Jurkat, Clone E6-1 (cell line): ENCODE results near the gene BBS9. TPM values are rescaled to one million over a fixed set of nuclear protein-coding genes. Genes with fewer than 3 reads are reported as not detected.
"Not testable (repeated sequence)": the region's sequence is repeated elsewhere in the genome, so short reads cannot be mapped to it uniquely, and the experiment has no call there.

Experiments used
- DNase-seq: peaks from one replicate; pipeline ENCODE4 v3.0.0-alpha.2; 2011; ENCODE audit warnings: low read depth, low spot score
- H3K4me3 ChIP-seq: 2 replicates; pipeline ENCODE4 v1.5.1; 2011; ENCODE audit warnings: mild to moderate bottlenecking, low read length, control low read depth, moderate library complexity
- polyA plus RNA-seq: library from polyadenylated mRNA; unstranded; fragments of >200 nt; gene quantifications from one replicate; pipeline ENCODE4 v1.2.1, GENCODE V29; 2012; ENCODE audit warnings: missing spikeins; ENCODE audit not compliant: insufficient read length, insufficient read depth

Gene BBS9
- 12.2 TPM for polyA plus RNA-seq

- peak within 1 kb of the TSS; percentile 90 for H3K4me3 ChIP-seq
- peak; percentile 80 for DNase-seq
These were observed at the start of gene BBS9 for GRCh38 chr7:33128990-33129805. Gene BBS9 (plus strand): TSS chr7:33129564. CDS start chr7:33146253, 16,689 bp downstream.

GRCh38 chr7:33079763-33080690, 49.3 kb upstream of the BBS9 start:
- DNase-seq = no peak
- H3K4me3 ChIP-seq = no peak overlapping the region

GRCh38 chr7:33087356-33087755, 42.0 kb upstream of the BBS9 start:
- DNase-seq = no peak
- no peak overlapping the region for H3K4me3 ChIP-seq

- no peak for DNase-seq
- H3K4me3 ChIP-seq = no peak overlapping the region
These were observed 41.5 kb upstream of the BBS9 start for GRCh38 chr7:33087858-33088257.

GRCh38 chr7:33089142-33089541, 40.2 kb upstream of the BBS9 start:
- no peak overlapping the region for H3K4me3 ChIP-seq
- DNase-seq = no peak

GRCh38 chr7:33091111-33091531, 38.2 kb upstream of the BBS9 start:
- H3K4me3 ChIP-seq = no peak overlapping the region
- DNase-seq = no peak

- no peak for DNase-seq
- no peak overlapping the region for H3K4me3 ChIP-seq
These were observed 37.6 kb upstream of the BBS9 start for GRCh38 chr7:33091641-33092191.

- no peak for DNase-seq
- no peak overlapping the region for H3K4me3 ChIP-seq
These were observed 36.1 kb upstream of the BBS9 start for GRCh38 chr7:33093266-33093665.

GRCh38 chr7:33094745-33095275, 34.6 kb upstream of the BBS9 start:
- not testable (repeated sequence) for H3K4me3 ChIP-seq, DNase-seq

- no peak overlapping the region for H3K4me3 ChIP-seq
These were observed 30.0 kb upstream of the BBS9 start for GRCh38 chr7:33099154-33099940.

GRCh38 chr7:33100770-33101169, 28.6 kb upstream of the BBS9 start:
- no peak for DNase-seq
- H3K4me3 ChIP-seq = no peak overlapping the region

More at GRCh38 chr7:33099154-33099940, 30.0 kb upstream of the BBS9 start:
- no peak for DNase-seq

GRCh38 chr7:33101906-33102305, 27.5 kb upstream of the BBS9 start:
- H3K4me3 ChIP-seq = no peak overlapping the region
- DNase-seq = no peak

- peak overlapping the region; percentile 82 for H3K4me3 ChIP-seq
- DNase-seq = peak; percentile 55
These were observed 22.0 kb upstream of the BBS9 start for GRCh38 chr7:33107136-33108066.

- peak; percentile 31 for DNase-seq
- peak overlapping the region; percentile 82 for H3K4me3 ChIP-seq
These were observed 20.8 kb upstream of the BBS9 start for GRCh38 chr7:33108554-33109004.

GRCh38 chr7:33109005-33109757, 20.2 kb upstream of the BBS9 start, which contains the start of gene RP9:
Gene RP9 (minus strand): TSS chr7:33109404. CDS start chr7:33109372, 32 bp downstream.
- peak within 1 kb of the TSS; percentile 82 for H3K4me3 ChIP-seq
- peak; percentile 57 for DNase-seq

- DNase-seq = no peak
- H3K4me3 ChIP-seq = peak overlapping the region; percentile 52
These were observed 19.6 kb upstream of the BBS9 start for GRCh38 chr7:33109758-33110238.
